ENCODE results near the gene ADM.
A peak's percentile ranks its signal among the peaks of the same experiment; 100 is the strongest.
"Not testable (repeated sequence)": the region's sequence is repeated elsewhere in the genome, so short reads cannot be mapped to it uniquely, and the experiment has no call there.

The ADM gene

DNA sequence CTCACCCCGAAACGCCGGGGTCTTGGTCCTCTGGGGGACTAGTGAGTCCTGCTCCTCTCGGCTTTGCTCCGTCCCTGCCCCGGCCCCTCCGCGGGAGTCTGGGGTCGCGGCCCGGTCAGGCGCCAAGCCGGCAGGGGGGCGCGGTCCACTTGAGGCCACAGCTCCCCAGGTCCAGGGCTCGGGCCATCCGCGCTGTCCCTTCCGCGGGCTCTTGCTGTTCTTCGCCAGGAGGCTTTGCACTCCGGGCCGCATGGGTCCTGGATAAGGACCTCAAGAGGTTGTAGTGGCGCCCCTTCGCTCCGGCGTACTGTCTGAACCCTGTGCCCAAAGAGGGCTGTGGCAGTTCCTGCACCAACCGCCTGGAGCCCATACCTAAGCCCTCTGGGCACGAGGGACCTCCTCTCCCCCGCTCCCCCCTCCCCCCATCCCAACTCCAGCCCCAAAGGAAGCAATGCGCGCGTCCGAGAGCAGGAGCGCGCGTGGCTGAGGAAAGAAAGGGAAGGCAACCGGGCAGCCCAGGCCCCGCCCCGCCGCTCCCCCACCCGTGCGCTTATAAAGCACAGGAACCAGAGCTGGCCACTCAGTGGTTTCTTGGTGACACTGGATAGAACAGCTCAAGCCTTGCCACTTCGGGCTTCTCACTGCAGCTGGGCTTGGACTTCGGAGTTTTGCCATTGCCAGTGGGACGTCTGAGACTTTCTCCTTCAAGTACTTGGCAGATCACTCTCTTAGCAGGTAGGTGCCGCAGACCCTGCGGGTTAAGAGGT, at the start of gene ADM:
TSS of gene ADM (plus strand) at position 579 of the 767 bp plus-strand sequence. CDS start 628 bp downstream, outside the sequence.
- no peak for FAIRE-seq

DNA sequence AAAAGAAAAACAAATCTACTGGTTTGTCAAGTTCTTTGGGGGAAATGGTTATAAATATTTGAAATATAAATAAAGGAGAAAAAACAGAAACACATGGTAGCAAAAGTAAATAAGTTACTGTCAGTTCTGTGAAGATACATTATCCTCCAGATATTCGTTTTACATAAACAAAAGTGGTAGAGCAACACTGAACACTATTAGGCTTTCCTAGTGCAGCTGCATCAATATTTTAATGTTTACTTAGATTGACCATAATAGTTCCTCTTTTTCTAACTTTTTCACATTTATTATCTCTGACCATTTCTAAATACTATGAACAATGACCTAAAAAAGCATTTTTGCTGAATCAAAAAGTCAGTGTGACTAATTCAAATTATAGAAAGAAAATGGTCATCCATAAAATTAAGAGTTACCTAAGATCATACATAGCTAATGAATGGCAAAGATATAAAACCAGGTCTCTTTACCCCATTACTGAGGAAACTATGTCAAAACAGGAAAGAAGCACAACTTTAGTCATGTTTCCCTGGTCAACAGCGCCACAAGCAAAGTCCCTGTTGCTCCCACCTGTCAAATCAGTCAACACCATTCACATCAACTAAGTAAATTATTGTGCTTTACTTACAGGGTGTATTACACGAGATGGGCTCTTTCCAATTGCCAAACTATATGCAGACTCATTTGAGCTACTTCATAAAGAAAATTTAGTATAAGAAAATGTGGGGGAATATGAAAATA, 49.3 kb upstream of the ADM start:
- peak; percentile 61 for FAIRE-seq

- no peak for FAIRE-seq
Measured at GRCh38 chr11:10257478-10257877, 47.4 kb upstream of the ADM start.

- FAIRE-seq, result no peak
Measured at GRCh38 chr11:10261821-10262220, 43.1 kb upstream of the ADM start.

GRCh38 chr11:10263929-10264328, 40.9 kb upstream of the ADM start:
- FAIRE-seq, result no peak

DNA sequence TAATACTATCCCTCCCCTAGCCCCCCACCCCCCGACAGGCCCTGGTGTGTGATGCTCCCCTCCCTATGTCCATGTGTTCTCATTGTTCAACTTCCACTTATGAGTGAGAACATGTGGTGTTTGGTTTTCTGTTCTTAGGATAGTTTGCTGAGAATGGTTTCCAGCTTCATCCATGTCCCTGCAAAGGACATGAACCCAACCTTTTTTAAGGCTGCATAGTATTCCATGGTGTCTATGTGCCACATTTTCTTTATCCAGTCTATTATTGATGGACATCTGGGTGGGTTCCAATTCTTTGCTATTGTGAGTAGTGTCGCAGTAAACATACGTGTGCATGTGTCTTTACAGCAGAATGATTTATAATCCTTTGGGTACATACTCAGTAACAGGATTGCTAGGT, 40.2 kb upstream of the ADM start:
- FAIRE-seq, result not testable (repeated sequence)

DNA sequence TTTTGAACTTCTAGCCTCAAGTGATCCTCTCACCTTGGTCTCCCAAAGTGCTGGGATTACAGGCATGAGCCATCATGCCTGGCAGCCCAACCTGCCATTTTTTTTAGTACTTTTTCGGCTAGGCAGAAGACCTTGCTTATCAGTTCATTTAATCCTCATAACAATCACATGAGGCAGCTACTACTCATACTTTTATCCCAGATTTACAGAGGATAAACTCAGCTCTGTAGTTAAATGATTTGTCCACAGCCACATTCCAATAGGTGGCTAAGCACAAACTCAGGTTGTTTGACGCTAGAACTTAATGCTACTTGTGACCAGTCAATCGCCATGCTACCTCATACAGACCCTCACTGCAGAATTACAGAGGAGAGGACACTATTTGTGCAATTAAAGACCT, 38.9 kb upstream of the ADM start:
- no peak for FAIRE-seq

DNA sequence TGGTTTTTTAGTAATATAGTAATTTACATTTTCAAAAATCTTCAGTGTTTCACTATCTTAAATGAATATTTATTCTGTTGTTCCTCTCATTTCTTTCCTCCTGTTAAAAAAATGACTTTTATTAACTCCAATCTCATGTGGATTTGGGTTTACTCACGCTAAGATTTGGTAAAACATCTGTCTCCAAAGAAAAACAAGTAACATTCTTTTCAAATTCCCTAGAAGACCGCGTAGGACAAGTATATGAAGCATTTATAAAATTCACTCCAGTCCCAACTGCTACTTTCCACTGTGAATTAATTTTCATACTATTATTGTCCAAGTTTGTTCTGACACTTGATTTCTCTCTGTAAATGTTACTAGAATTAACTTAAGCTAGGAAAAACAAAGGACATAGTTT, 37.1 kb upstream of the ADM start:
- no peak for FAIRE-seq

DNA sequence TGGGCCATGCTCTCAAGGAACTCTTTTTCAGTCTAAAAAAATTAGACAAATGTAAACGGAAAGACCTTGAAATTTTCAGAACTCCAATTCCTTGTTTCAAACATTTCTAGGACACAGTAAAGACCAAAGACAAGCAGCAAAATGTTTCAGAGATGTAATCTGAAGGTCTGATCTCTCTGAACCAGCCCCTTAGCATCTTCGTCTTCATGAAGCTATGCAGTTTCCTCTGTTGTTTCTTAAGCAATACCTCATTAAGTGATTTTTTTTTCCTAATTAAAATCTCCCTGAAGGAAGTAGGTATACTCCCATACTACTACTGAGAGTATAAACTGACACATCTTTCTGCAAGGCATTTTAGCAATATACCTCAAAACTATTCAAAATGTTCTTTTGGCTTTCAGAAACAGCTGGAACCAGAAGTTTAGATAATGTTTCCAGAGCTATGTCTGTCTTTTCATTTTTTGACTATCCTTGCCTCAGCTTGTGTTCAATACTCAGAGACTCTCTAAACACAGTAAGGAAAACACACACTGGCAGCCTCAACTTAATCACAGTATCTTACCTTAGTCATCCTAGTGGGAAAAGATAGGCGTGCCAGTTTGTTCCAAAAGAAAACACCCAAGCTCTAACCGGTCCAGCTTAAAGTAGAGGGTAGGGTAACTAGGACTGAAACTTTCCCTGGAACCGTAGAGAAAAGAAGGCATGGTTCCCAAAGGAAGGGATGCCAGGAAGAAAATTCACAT, 36.0 kb upstream of the ADM start:
- FAIRE-seq, result no peak

GRCh38 chr11:10272132-10272531, 32.7 kb upstream of the ADM start:
- no peak for FAIRE-seq

DNA sequence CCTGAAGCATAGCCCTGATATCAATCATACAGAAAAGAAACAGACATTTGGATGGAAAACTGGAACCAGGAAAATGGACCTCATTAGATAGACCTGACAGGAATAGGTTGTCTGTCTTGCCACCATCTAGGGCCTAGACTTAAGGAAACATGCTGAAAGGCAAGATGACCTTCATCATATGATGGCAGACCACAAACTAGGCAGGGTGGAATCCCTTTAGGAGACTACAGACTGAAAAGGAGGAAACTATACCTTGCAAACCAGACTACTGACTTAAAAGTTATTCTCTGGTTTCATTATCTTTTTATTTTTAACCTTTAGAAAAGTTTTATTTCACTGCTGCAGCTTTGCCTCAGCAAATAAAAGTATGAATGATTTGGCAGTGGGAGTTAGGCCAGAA, 31.1 kb upstream of the ADM start:
- FAIRE-seq, result no peak

- FAIRE-seq, result no peak
Measured at GRCh38 chr11:10274726-10275125, 30.1 kb upstream of the ADM start.

GRCh38 chr11:10275714-10276113, 29.2 kb upstream of the ADM start:
- FAIRE-seq, result no peak

DNA sequence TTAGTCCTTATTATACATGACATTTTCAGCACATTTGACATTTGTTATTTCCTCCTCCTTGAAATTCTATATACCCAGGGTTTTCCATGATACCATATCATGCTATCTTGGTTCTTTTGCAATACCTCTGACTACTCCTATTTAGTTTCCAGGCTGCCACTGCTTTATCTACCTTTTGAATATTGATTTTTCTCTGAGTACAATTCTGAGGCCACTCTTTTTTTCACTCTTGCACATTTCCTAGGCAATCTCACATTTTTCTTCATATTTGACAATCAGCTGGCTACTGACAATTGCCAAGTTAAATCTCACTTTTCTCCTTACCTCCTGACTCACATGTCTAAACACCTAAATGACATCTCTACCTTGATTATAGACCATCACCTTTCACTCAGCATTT, 22.8 kb upstream of the ADM start:
- peak; percentile 79 for FAIRE-seq

DNA sequence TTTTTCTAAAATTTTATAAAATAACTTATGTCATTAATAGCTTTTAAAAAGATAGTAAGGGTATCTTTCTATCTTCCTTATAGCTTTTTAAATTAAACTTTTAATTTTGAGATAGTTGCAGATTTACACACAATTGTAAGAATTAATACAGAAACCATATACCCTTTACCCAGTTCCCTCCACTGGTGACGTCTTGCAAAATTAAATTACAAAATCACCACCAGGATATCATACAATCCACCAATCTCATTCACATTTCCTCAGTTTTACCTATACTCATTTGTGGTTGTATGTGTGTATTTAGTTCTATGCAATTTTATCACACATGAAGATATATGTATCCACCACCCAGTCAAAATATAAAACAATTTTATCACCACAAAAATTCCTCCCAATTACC, 20.9 kb upstream of the ADM start:
- FAIRE-seq, result no peak

DNA sequence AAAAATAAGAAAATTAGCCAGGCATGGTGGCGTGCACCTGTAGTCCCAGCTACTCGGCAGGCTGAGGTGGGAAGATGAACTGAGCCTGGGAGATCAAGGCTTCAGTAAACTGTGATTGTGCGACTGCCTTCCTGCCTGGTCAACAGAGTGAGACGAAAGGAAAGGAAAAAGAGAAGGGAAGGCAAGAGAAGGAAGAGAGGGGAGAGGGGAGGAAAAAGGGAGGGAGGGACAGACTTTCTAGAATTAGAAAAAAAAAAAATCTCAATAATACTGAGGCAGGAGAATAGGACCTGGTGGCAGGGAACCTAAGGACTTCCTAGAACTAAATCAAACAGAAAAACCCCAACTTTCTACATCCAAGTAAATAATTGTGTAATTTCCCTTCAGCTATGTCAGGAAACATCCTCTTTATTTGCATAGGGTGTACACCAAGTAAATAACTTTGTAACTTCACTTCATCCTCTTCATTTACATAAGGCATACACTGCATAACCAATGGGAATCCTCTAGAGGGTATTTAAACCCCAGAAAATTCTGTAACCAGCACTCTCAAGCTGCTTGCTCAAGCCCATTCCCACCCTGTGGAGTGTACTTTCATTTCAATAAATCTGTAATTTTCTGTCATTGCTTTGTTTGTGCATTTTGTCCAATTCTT, 19.6 kb upstream of the ADM start:
- no peak for FAIRE-seq

- no peak for FAIRE-seq
Measured at GRCh38 chr11:10287140-10287539, 17.7 kb upstream of the ADM start.

GRCh38 chr11:10287766-10288715, 16.8 kb upstream of the ADM start:
- no peak for FAIRE-seq

DNA sequence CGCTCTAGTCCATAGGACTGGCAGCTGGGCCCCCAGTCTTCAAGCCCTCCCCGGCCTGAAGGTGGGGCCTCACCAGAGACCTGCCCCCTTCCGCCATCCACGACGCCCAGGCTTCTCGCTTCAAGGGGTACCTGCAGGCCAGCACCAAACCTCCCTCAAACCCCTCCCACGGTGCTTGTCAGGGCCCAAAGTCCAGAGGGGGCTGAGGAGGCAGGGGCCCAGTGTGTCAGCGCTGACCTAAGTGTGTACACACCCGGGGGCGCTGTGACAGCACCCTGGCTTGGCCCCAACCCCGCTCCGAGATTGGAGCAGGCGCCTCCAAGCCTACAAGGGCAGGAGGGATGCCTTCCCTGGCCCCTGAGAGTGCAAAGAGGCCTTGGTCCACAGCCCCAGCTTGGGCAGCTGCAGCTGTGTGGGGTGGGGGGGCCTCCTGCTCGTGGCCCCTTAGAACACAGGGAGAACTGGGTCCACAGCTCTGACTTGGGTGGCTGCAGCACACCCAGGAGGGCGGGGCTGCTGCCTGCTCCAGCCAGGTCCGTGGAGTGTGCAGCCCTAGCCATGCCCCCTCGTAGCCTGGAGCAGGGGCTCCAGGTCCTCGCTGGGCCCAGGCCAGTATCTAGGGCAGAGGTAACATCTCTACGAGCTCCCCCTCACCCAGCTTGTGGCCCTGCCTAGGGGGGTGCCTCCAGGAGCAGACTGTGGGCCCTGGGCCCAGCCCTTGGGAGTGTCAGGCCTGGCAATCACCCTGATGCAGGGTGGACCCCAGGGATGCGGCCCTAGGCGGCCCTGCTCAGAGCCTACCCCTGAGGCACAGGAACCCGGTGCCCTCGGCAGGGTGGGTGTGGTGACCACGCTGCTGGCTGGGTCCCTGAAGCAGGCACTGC, 15.8 kb upstream of the ADM start:
- FAIRE-seq, result no peak

DNA sequence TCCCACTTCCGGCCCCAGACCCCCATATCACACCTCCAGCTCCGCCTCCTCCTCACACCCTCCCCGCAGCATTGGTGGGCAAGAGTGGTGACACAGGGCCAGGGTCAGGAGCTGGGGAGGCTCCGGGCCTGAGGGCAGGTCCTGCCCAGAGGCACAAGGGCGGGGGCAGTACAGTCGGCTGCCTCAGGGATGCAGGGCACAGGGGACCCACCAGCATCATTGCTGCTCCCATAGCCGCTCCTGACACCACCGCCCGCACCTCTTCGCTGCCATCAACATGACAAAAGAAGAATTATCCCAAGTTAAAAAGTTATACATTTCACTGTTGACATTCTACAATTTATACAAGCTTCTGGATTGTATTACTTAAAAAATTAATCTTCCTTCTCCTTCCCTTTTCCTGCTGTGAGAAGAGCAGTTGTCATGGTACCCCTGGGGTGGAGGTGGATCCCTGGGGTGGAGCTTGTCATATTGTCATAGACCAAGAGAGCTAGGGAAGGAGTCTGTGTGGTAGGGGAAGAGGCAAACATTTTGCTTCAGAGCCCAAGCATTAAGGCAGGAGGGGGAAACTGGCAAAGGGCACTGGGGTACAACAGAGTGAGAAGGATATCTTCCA, 15.0 kb upstream of the ADM start:
- no peak for FAIRE-seq
